ENCODE data around the gene RFNG.

- TF ChIP-seq CTCF (IDR thresholded peaks at IDR 0.05; ENCODE audit: low read depth, low read length) (no peak), MAX (IDR thresholded peaks at IDR 0.05; ENCODE audit: low read depth, low read length) (no peak)
Observed at GRCh38 chr17:82073446-82073845, 21.8 kb upstream of the RFNG start.

All from NB4 (cell line).